Measurements from ENCODE around the gene F11.

DNA sequence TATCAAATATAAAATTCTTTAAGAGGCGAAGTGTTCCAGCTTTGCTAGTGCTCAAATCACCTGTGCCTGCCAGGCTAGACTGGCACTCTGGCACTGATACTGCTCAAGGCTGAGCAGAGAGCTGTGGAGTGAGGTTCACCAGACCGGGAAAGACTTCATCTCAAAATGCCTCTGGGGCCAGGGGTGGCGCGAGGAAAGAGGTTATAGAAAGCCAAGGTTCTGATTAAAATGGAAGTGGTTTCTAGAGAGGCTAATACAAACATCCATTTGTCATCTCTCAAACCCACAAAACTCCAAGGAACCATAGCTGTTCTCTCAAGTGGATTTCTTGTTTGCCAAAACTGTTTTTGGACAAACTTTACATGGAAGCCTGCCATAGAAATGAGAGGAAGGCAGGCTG lies 41.5 kb downstream of the F11 start:
- TF ChIP-seq SP1 (CRISPR knock-in tag; conservative IDR thresholded peaks at IDR 0.05) (no peak), ZNF532 (CRISPR knock-in tag; IDR thresholded peaks at IDR 0.05; ENCODE audit: borderline replicate concordance) (no peak), FOXJ3 (CRISPR knock-in tag; IDR thresholded peaks at IDR 0.05; ENCODE audit: borderline replicate concordance) (no peak), JUN (CRISPR knock-in tag; IDR thresholded peaks at IDR 0.05) (no peak), NR3C1 (CRISPR knock-in tag; conservative IDR thresholded peaks at IDR 0.05; ENCODE audit: low read depth) (no peak), ESRRA (CRISPR knock-in tag; IDR thresholded peaks at IDR 0.05; ENCODE audit: borderline replicate concordance) (no peak), ZNF416 (CRISPR knock-in tag; IDR thresholded peaks at IDR 0.05) (no peak)
- TF ChIP-seq, protein P1, sequence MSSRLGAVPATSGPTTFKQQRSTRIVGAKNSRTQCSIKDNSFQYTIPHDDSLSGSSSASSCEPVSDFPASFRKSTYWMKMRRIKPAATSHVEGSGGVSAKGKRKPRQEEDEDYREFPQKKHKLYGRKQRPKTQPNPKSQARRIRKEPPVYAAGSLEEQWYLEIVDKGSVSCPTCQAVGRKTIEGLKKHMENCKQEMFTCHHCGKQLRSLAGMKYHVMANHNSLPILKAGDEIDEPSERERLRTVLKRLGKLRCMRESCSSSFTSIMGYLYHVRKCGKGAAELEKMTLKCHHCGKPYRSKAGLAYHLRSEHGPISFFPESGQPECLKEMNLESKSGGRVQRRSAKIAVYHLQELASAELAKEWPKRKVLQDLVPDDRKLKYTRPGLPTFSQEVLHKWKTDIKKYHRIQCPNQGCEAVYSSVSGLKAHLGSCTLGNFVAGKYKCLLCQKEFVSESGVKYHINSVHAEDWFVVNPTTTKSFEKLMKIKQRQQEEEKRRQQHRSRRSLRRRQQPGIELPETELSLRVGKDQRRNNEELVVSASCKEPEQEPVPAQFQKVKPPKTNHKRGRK (CRISPR knock-in tag; IDR thresholded peaks at IDR 0.05; ENCODE audit: borderline replicate concordance): no peak
- TF ChIP-seq, protein P2, sequence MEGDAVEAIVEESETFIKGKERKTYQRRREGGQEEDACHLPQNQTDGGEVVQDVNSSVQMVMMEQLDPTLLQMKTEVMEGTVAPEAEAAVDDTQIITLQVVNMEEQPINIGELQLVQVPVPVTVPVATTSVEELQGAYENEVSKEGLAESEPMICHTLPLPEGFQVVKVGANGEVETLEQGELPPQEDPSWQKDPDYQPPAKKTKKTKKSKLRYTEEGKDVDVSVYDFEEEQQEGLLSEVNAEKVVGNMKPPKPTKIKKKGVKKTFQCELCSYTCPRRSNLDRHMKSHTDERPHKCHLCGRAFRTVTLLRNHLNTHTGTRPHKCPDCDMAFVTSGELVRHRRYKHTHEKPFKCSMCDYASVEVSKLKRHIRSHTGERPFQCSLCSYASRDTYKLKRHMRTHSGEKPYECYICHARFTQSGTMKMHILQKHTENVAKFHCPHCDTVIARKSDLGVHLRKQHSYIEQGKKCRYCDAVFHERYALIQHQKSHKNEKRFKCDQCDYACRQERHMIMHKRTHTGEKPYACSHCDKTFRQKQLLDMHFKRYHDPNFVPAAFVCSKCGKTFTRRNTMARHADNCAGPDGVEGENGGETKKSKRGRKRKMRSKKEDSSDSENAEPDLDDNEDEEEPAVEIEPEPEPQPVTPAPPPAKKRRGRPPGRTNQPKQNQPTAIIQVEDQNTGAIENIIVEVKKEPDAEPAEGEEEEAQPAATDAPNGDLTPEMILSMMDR (IDR thresholded peaks at IDR 0.05): no peak
- TF ChIP-seq, protein P3, sequence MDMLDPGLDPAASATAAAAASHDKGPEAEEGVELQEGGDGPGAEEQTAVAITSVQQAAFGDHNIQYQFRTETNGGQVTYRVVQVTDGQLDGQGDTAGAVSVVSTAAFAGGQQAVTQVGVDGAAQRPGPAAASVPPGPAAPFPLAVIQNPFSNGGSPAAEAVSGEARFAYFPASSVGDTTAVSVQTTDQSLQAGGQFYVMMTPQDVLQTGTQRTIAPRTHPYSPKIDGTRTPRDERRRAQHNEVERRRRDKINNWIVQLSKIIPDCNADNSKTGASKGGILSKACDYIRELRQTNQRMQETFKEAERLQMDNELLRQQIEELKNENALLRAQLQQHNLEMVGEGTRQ (CRISPR knock-in tag; IDR thresholded peaks at IDR 0.05): no peak

All from WTC11 (cell line).